Endodermal cell (in vitro differentiated cells): ENCODE measurements around the gene HEBP2. TPM values are rescaled to one million over a fixed set of nuclear protein-coding genes. Genes with fewer than 3 reads are reported as not detected.
A peak's percentile ranks its signal among the peaks of the same experiment; 100 is the strongest.

Source experiments
- DNase-seq: peaks from one replicate; pipeline ENCODE4 v3.0.0-alpha.2; 2017
- H3K27ac ChIP-seq: 2 replicates; pipeline ENCODE4 v1.5.1; 2013; ENCODE audit warnings: mild to moderate bottlenecking, low read depth, low read length, moderate library complexity
- H3K27me3 ChIP-seq: 2 replicates; pipeline ENCODE4 v1.6.1; 2013; ENCODE audit warnings: mild to moderate bottlenecking, low read length, moderate library complexity; ENCODE audit not compliant: insufficient read depth, control insufficient read depth, poor library complexity, severe bottlenecking
- H3K36me3 ChIP-seq: 2 replicates; pipeline ENCODE4 v1.7.0; 2013; ENCODE audit warnings: mild to moderate bottlenecking, low read length, moderate library complexity; ENCODE audit not compliant: control insufficient read depth, insufficient read depth
- H3K4me1 ChIP-seq: one replicate; pipeline ENCODE4 v1.7.0; 2013; ENCODE audit warnings: low read length; ENCODE audit not compliant: control insufficient read depth, insufficient read depth
- H3K4me3 ChIP-seq: 2 replicates; pipeline ENCODE4 v1.5.1; 2013; ENCODE audit warnings: mild to moderate bottlenecking, low read length, moderate library complexity
- H3K9ac ChIP-seq: 2 replicates; pipeline ENCODE4 v1.6.1; 2013; ENCODE audit warnings: mild to moderate bottlenecking, low read length, moderate library complexity; ENCODE audit not compliant: poor library complexity, severe bottlenecking; ENCODE audit errors: extremely low read depth
- H3K9me3 ChIP-seq: 2 replicates; pipeline ENCODE4 v1.6.1; 2013; ENCODE audit warnings: mild to moderate bottlenecking, low read length, moderate library complexity; ENCODE audit not compliant: control insufficient read depth
- H3K27ac Mint-ChIP-seq: 2 replicates; pipeline ENCODE4 v1.8.0; 2020; ENCODE audit warnings: mixed read lengths
- H3K27me3 Mint-ChIP-seq: 2 replicates; pipeline ENCODE4 v1.8.0; 2021; ENCODE audit warnings: mild to moderate bottlenecking, mixed read lengths; ENCODE audit not compliant: insufficient read depth
- H3K36me3 Mint-ChIP-seq: 2 replicates; pipeline ENCODE4 v1.8.0; 2020; ENCODE audit warnings: low read depth, mixed read lengths
- H3K4me1 Mint-ChIP-seq: 2 replicates; pipeline ENCODE4 v1.8.0; 2020; ENCODE audit warnings: mixed read lengths
- H3K4me3 Mint-ChIP-seq: 2 replicates; pipeline ENCODE4 v1.8.0; 2020; ENCODE audit warnings: mild to moderate bottlenecking, moderate library complexity, mixed read lengths
- H3K9me3 Mint-ChIP-seq: 2 replicates; pipeline ENCODE4 v1.8.0; 2020; ENCODE audit warnings: mild to moderate bottlenecking, mixed read lengths
- CTCF ChIP-seq: fragments of 200-600 bp; sonication (generic); conservative IDR thresholded peaks from 2 replicates; pipeline ENCODE4 v1.5.0; 2021; ENCODE audit warnings: antibody characterized with exemption, mild to moderate bottlenecking
- WGBS, 2 experiments: methylation state at CpG; one replicate each; pipeline versions ENCODE4 v1.1.5 to v1.1.7; 2013; ENCODE audit warnings: missing lambda C conversion rate in 2 of 2, mixed read lengths in 1 of 2; ENCODE audit not compliant: insufficient coverage in 1 of 2, insufficient read length in 1 of 2; 5-methylcytosine and 5-hydroxymethylcytosine counted together
- total RNA-seq, 2 donors: library from RNA; stranded (reverse); fragmentation: NEBNext Ultra II Directional in 1 of 2; extraction: Animal tissue kit (Norgen Biotek cat#: 25700) in 1 of 2; gene quantifications; 2 replicates in 1 of 2; 3 replicates in 1 of 2; pipeline ENCODE4 v1.2.1, GENCODE V29; 2021

Gene HEBP2
- total RNA-seq, 2 donors from 2014 or later = 53.9 to 95.7 TPM

- no peak overlapping the region for H3K27ac ChIP-seq
- DNase-seq = no peak
- Mint-ChIP-seq H3K4me3 (no peak overlapping the region), H3K36me3 (no peaks in the 10 kb centered on the region), H3K27me3 (no peaks in the 10 kb centered on the region), H3K9me3 (no peaks in the 10 kb centered on the region), H3K4me1 (peaks cover 10% of the 10 kb centered on the region), H3K27ac (no peak overlapping the region)
- H3K27me3 ChIP-seq = no peaks in the 10 kb centered on the region
- no peak overlapping the region for H3K9ac ChIP-seq
- H3K4me1 ChIP-seq = no peaks in the 10 kb centered on the region
- WGBS, 2 experiments = 95 to 100% methylated on average over 2 to 5 of the region's 5 CpGs
- no peaks in the 10 kb centered on the region for H3K9me3 ChIP-seq
- TF ChIP-seq CTCF = no peak
- no peak overlapping the region for H3K4me3 ChIP-seq
- H3K36me3 ChIP-seq = no peaks in the 10 kb centered on the region
These were observed 7.3 kb upstream of the HEBP2 start for GRCh38 chr6:138396709-138397108.

- no peaks in the 10 kb centered on the region for H3K9me3 ChIP-seq
- H3K9ac ChIP-seq = no peak overlapping the region
- Mint-ChIP-seq H3K4me1 (peaks cover 10% of the 10 kb centered on the region), H3K9me3 (no peaks in the 10 kb centered on the region), H3K27ac (no peak overlapping the region), H3K4me3 (no peak overlapping the region), H3K36me3 (no peaks in the 10 kb centered on the region), H3K27me3 (no peaks in the 10 kb centered on the region)
- H3K27me3 ChIP-seq = no peaks in the 10 kb centered on the region
- no peak overlapping the region for H3K27ac ChIP-seq
- H3K4me3 ChIP-seq = no peak overlapping the region
- TF ChIP-seq CTCF = peak; percentile 30
- WGBS, 2 experiments = 92 to 95% methylated on average over 7 to 8 of the region's 8 CpGs
- H3K4me1 ChIP-seq = no peaks in the 10 kb centered on the region
- H3K36me3 ChIP-seq = no peaks in the 10 kb centered on the region
- no peak for DNase-seq
These were observed 6.6 kb upstream of the HEBP2 start for GRCh38 chr6:138397128-138398122.

- Mint-ChIP-seq H3K4me1 (peaks cover 9% of the 10 kb centered on the region), H3K36me3 (no peaks in the 10 kb centered on the region), H3K9me3 (no peaks in the 10 kb centered on the region), H3K4me3 (no peak overlapping the region), H3K27ac (no peak overlapping the region), H3K27me3 (no peaks in the 10 kb centered on the region)
- Histone ChIP-seq H3K36me3 (no peaks in the 10 kb centered on the region), H3K27ac (no peak overlapping the region), H3K9ac (no peak overlapping the region), H3K27me3 (no peaks in the 10 kb centered on the region), H3K4me1 (no peaks in the 10 kb centered on the region), H3K9me3 (no peaks in the 10 kb centered on the region), H3K4me3 (no peak overlapping the region)
- no peak for TF ChIP-seq CTCF
- 96 to 100% methylated on average over 2 to 3 of the region's 3 CpGs for WGBS, 2 experiments
- no peak for DNase-seq
These were observed 3.7 kb upstream of the HEBP2 start for GRCh38 chr6:138400326-138400725.
